PC-3 (cell line): ENCODE results near the gene CCDC158. TPM values are rescaled to one million over a fixed set of nuclear protein-coding genes. Genes with fewer than 3 reads are reported as not detected.
A peak's percentile ranks its signal among the peaks of the same experiment; 100 is the strongest.

Experiments
- ATAC-seq: fragments of 200-7000 bp; cut with Tn5 transposase; 2 replicates; pipeline ENCODE4 v1.9.1; 2020; ENCODE audit warnings: mild to moderate bottlenecking, moderate library complexity
- BruUV-seq: library from RNA; stranded (reverse); fragments of 400-500 nt; replicated peaks from 2 replicates; lab custom pipeline; 2021; lab: Mats Ljungman, UMichigan
- CTCF ChIA-PET: fragments of 300-600 bp; sonication (Branson Sonifier 250); formaldehyde crosslinking; loops from one replicate; lab custom pipeline; 2022; ENCODE audit warnings: antibody characterized with exemption; lab: Charles Lee
- POLR2A ChIA-PET: fragments of 300-600 bp; sonication (Branson Sonifier 250); formaldehyde crosslinking; loops from one replicate; lab custom pipeline; 2022; ENCODE audit warnings: antibody characterized with exemption; ENCODE audit not compliant: unreplicated experiment; lab: Charles Lee
- DNase-seq: peaks from one replicate; pipeline ENCODE4 v3.0.0-alpha.2; 2015
- H2AFZ ChIP-seq: fragments of 300-600 bp; sonication (generic); 2 replicates; pipeline ENCODE4 v1.6.0; 2016; ENCODE audit warnings: antibody characterized with exemption, low read length
- H3F3A ChIP-seq: fragments of 300-600 bp; sonication (generic); one replicate; pipeline ENCODE4 v1.6.0; 2017; ENCODE audit warnings: antibody characterized with exemption, low read length, control low read depth, mild to moderate bottlenecking; ENCODE audit not compliant: unreplicated experiment
- H3K27ac ChIP-seq: fragments of 300-600 bp; sonication (generic); 2 replicates; pipeline ENCODE4 v1.5.1; 2016; ENCODE audit warnings: mild to moderate bottlenecking, low read length
- H3K27me3 ChIP-seq: fragments of 300-600 bp; sonication (generic); 2 replicates; pipeline ENCODE4 v1.6.1; 2016; ENCODE audit warnings: low read length, mixed read lengths
- H3K36me3 ChIP-seq: fragments of 300-600 bp; sonication (generic); 2 replicates; pipeline ENCODE4 v1.6.1; 2016; ENCODE audit warnings: low read depth, mixed run types, low read length, mixed read lengths
- H3K4me1 ChIP-seq: fragments of 300-600 bp; sonication (generic); 2 replicates; pipeline ENCODE4 v1.5.1; 2016; ENCODE audit warnings: low read length; ENCODE audit not compliant: insufficient read depth
- H3K4me2 ChIP-seq: fragments of 300-600 bp; sonication (generic); 2 replicates; pipeline ENCODE4 v1.6.0; 2016; ENCODE audit warnings: low read length
- H3K4me3 ChIP-seq: fragments of 300-600 bp; sonication (generic); 2 replicates; pipeline ENCODE4 v1.5.1; 2016; ENCODE audit warnings: mild to moderate bottlenecking, low read length, mixed read lengths
- H3K79me2 ChIP-seq: fragments of 300-600 bp; sonication (generic); 2 replicates; pipeline ENCODE4 v1.6.1; 2017; ENCODE audit warnings: low read length, mixed read lengths
- H3K9ac ChIP-seq: fragments of 300-600 bp; sonication (generic); 2 replicates; pipeline ENCODE4 v1.6.0; 2016; ENCODE audit warnings: mild to moderate bottlenecking, low read length
- H3K9me2 ChIP-seq: fragments of 300-600 bp; sonication (generic); replicated peaks from 2 replicates; pipeline ENCODE4 v1.6.1; 2016; ENCODE audit warnings: mixed run types, low read length, mixed read lengths
- H3K9me3 ChIP-seq: fragments of 300-600 bp; sonication (generic); 2 replicates; pipeline ENCODE4 v1.6.1; 2016; ENCODE audit warnings: low read length, mixed read lengths
- H4K20me1 ChIP-seq: fragments of 300-600 bp; sonication (generic); 2 replicates; pipeline ENCODE4 v1.6.1; 2016; ENCODE audit warnings: low read length, mixed read lengths
- EZH2 ChIP-seq: fragments of 300-600 bp; sonication (generic); IDR thresholded peaks from one replicate; pipeline ENCODE4 v1.6.1; 2017; ENCODE audit warnings: antibody characterized with exemption, mild to moderate bottlenecking, low read length; ENCODE audit not compliant: unreplicated experiment
- EZH2phosphoT487 ChIP-seq: fragments of 300-600 bp; sonication (generic); IDR thresholded peaks from 2 replicates; pipeline ENCODE4 v1.6.1; 2018; ENCODE audit warnings: mild to moderate bottlenecking, antibody characterized with exemption, low read length, borderline replicate concordance
- intact Hi-C: fragments of 100-400 bp; cut with micrococcal nuclease; formaldehyde crosslinking; loops from 2 replicates; pipeline ENCODE4 v1.9.0; 2023
- total RNA-seq: library from RNA; depleted of rRNA; stranded (reverse); fragments of >200 nt; gene quantifications from 2 replicates; pipeline ENCODE4 v1.2.3, GENCODE V29; 2014
- TF ChIP-seq, protein P1 (sequence below): fragments of 300-600 bp; sonication (generic); conservative IDR thresholded peaks from 2 replicates; pipeline ENCODE4 v1.5.1; 2017; ENCODE audit warnings: antibody characterized with exemption, low read depth, mild to moderate bottlenecking, low read length

The CCDC158 gene
- total RNA-seq, 1 experiment from 2014 or later: not detected

DNA sequence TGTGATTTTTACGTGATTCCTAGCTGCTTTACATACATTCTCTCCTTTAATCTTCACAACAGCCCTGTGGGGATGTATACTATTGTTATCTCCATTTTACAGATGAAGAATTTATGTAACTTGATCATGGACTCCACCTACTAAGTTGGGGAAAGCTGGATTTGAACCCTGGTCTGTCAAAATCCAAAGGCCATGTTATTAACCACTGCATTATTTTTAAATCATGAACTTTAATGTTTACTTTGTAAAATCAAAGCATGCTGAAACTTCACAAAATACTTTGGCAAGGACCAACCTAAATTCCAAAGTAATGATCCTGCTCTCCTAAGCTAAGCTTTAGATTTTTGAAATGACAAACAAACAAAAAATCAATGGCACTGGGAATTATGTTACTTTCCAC lies 143.3 kb downstream of the CCDC158 start:
- H3K9me3 ChIP-seq: no peaks in the 10 kb centered on the region
- peak; percentile 37 for ATAC-seq
- H3K9me2 ChIP-seq: no peaks in the 10 kb centered on the region
- no peaks in the 10 kb centered on the region for H4K20me1 ChIP-seq
- TF ChIP-seq EZH2 (no peak), EZH2phosphoT487 (no peak)
- TF ChIP-seq, protein P1, sequence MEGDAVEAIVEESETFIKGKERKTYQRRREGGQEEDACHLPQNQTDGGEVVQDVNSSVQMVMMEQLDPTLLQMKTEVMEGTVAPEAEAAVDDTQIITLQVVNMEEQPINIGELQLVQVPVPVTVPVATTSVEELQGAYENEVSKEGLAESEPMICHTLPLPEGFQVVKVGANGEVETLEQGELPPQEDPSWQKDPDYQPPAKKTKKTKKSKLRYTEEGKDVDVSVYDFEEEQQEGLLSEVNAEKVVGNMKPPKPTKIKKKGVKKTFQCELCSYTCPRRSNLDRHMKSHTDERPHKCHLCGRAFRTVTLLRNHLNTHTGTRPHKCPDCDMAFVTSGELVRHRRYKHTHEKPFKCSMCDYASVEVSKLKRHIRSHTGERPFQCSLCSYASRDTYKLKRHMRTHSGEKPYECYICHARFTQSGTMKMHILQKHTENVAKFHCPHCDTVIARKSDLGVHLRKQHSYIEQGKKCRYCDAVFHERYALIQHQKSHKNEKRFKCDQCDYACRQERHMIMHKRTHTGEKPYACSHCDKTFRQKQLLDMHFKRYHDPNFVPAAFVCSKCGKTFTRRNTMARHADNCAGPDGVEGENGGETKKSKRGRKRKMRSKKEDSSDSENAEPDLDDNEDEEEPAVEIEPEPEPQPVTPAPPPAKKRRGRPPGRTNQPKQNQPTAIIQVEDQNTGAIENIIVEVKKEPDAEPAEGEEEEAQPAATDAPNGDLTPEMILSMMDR: no peak
- intact Hi-C loops: no loop called here
- no TSS peak for BruUV-seq
- no peak overlapping the region for H3K4me2 ChIP-seq
- H3K79me2 ChIP-seq: no peaks in the 10 kb centered on the region
- no peaks in the 10 kb centered on the region for H3K36me3 ChIP-seq
- no peak overlapping the region for H3K27ac ChIP-seq
- no peaks in the 10 kb centered on the region for H3F3A ChIP-seq
- peak; percentile 34 for DNase-seq
- H3K27me3 ChIP-seq: no peaks in the 10 kb centered on the region
- H3K4me1 ChIP-seq: peaks cover 10% of the 10 kb centered on the region; the same call in 1 of the 2 replicates
- ChIA-PET CTCF (no interaction called here), POLR2A (no interaction called here)
- no peak overlapping the region for H2AFZ ChIP-seq
- H3K4me3 ChIP-seq: no peak overlapping the region
- no peak overlapping the region for H3K9ac ChIP-seq

DNA sequence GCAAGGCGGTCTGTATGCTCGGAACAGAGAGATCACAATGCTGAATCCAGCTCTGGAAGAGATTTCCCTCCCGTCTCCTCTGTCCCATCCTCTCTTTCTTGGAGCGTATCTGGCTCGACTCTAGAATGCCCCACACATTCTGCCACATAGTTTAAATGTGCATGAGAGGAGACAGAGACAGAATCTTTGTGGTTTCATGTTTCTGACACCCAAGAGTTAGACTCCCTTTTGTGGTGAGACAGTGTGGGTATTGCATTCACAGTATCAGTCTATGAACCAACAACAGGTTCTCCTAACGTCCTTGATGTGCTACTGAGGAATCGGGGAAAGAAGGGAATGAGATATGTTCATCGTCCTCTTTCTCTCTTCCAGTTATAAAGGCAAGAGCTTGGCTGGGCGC lies 144.1 kb downstream of the CCDC158 start:
- no peak overlapping the region for H3K27ac ChIP-seq
- H3K79me2 ChIP-seq: no peaks in the 10 kb centered on the region
- H3K27me3 ChIP-seq: no peaks in the 10 kb centered on the region
- TF ChIP-seq EZH2phosphoT487 (no peak), EZH2 (no peak)
- TF ChIP-seq, protein P1: no peak
- POLR2A ChIA-PET: no interaction called here
- H3K4me3 ChIP-seq: no peak overlapping the region
- intact Hi-C loops: no loop called here
- H4K20me1 ChIP-seq: no peaks in the 10 kb centered on the region
- DNase-seq (no peak), ATAC-seq (no peak)
- CTCF ChIA-PET: no interaction called here
- H3K36me3 ChIP-seq: no peaks in the 10 kb centered on the region
- no peaks in the 10 kb centered on the region for H3F3A ChIP-seq
- no peak overlapping the region for H3K9ac ChIP-seq
- H2AFZ ChIP-seq: no peak overlapping the region
- H3K9me2 ChIP-seq: no peaks in the 10 kb centered on the region
- no TSS peak for BruUV-seq
- no peaks in the 10 kb centered on the region for H3K9me3 ChIP-seq
- H3K4me2 ChIP-seq: no peak overlapping the region
- H3K4me1 ChIP-seq: peaks cover 17% of the 10 kb centered on the region

DNA sequence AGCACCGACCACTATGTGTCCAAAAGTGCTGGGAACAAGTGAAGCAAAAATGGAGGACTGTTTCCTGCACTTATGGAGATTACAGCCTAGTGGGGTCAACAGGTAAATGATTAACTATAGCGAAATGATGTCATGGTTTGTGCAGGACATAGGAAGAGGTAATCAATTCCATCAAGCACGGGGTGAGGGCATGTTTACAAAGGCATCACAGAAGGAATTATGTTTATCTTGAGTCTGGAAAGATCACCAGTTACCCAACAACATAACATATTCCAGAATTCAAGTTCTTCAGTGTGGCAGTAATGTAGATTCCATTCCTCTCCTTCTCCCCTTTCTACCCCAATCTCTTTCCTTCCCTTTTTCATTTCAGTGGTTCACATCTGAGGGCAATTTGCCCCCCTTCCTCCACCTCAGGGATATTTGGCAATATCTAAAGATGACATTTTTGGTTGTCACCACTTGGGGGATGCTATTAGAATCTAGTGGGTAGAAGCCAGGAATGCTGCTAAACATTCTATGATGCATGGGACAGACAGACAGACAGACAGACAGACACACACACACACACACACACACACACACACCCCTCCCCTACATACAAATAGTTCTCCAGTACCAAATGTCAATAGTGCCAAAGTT lies 145.3 kb downstream of the CCDC158 start:
- Histone ChIP-seq H3K4me1 (peaks cover 18% of the 10 kb centered on the region), H3K36me3 (no peaks in the 10 kb centered on the region), H3K27ac (no peak overlapping the region), H3K27me3 (no peaks in the 10 kb centered on the region), H3K79me2 (no peaks in the 10 kb centered on the region), H3K9me3 (no peaks in the 10 kb centered on the region), H3F3A (no peaks in the 10 kb centered on the region), H2AFZ (no peak overlapping the region), H3K9me2 (no peaks in the 10 kb centered on the region), H3K9ac (no peak overlapping the region), H3K4me2 (no peak overlapping the region), H3K4me3 (no peak overlapping the region), H4K20me1 (no peaks in the 10 kb centered on the region)
- TF ChIP-seq, protein P1: 0 out of 2 replicates have a peak, but pooled peaks have one; percentile 15
- no peak for TF ChIP-seq EZH2phosphoT487
- ATAC-seq: no peak
- peak; percentile 13 for DNase-seq
- ChIA-PET CTCF (no interaction called here), POLR2A (no interaction called here)
- intact Hi-C loops: no loop called here
- BruUV-seq: no TSS peak
